HT-29 (cell line): ENCODE measurements around the gene ACTR10. TPM values are rescaled to one million over a fixed set of nuclear protein-coding genes. Genes with fewer than 3 reads are reported as not detected.

Source experiments
- DNase-seq: peaks from one replicate; pipeline ENCODE4 v3.0.0-alpha.2; 2015; ENCODE audit warnings: low spot score
- small RNA-seq: library from RNA; depleted of rRNA; stranded (forward); fragments of <200 nt; gene quantifications from one replicate; pipeline ENCODE3, GENCODE V24; 2014
- total RNA-seq: library from RNA; depleted of rRNA; stranded (reverse); fragments of >200 nt; shearing (Covaris generic); gene quantifications from 2 replicates; pipeline ENCODE4 v1.2.3, GENCODE V29; 2014; rRNA removed

Gene ACTR10
- total RNA-seq, 1 experiment from 2014 or later: 10.9 TPM

DNA sequence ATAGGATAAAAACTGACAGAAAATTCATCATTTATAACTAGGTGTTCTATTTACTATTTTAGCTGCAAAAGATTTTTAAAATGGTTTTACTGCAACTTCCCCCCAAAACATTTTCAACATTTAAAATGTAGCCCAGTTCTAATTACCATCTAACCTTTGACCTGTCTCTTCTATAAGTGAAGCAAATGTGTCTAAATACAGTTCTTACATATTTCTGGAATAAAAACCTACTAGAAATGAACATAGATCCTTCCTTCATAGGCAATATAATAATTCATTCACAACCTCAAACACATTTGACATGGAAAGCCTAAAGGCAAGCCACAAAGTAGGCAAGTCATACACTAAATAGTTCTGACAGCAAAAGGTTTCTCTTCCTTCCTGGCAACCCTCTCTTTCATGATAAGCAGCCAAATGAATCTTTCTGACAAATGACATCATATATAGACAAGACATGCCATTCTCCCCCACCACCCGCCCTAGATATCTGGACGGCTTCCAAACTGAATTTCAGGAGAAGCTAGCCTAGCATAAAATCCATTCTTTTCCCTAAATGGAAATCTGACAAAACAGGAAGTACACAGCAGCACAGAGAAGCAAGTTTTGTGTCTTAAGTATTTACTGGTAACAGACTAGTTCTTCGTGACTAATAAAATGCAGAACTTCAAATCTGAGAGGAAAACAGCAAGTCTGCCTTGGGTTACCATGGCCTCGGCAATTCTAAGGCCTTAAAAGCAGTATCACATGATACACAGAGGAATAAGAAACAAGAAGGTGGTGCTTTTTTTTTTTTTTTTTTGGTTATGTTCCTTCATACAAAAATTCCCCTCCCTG is 81.2 kb downstream of the ACTR10 start:
- peak; percentile 21 for DNase-seq

DNA sequence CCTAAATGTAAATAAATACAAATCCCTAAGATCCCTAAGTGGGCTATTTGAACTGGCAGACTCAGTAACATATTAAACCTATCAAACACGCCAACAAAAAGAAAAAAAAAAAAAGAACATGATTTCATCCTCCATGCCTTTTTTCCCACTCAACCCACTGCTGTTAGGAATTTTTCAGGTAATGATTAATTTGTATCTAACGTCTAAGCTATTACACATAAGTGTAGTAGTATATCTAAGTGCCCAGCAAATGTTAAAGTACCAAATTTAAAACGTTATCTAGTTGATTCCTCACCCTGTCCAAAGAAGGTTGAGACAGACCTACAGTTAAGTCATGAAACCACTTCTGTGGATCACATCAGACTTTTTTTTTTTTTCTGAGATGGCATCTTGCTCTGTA is 82.0 kb downstream of the ACTR10 start:
- no peak for DNase-seq

DNA sequence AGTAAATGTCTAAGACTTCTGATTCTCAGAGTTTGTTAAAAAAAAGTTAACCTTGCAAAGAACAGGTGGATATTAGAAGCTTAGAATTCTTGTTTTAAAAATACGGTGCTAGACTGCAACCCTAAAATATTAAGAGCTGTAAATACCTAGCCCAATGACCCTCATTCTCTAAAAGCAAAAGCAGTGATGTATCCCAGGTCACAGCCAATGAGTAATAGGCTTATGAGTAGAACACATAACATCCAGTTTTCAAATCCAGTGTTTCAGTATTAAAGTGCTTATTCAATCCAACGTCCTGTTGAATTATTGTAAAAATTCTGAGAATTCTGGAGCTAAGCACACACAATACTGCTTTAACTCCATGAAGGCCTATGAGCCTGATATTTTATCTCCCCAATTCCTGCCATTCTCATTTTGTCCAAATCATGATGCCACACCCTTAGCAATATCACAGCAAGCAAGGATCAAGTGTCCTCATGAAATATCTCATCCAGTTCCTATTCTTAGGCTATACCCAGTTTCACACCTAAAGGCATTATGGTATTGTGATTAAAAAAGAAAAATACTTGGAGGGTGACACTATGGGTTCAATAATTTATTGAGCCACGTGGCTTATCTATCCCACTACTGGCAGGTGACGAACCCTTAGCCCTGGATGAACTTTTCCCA is 83.1 kb downstream of the ACTR10 start:
- DNase-seq: no peak

DNA sequence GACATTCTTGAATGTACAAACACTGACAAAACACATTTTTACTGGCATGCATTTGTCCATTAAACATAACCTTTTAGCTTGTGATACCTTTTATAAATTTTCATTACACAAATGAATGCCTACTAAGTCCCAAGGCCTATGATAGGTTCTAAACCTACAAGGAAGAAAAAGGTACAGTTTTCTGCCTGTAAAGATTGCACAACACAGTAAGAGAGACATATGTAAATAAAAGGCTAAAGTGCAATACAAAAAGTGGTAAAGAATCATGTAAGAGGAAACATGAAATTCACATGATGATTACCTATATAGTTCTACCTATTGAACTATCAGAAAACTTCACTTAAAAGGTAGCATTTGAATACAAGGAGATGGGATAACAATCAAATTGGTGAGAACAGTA is 83.8 kb downstream of the ACTR10 start:
- no peak for DNase-seq

DNA sequence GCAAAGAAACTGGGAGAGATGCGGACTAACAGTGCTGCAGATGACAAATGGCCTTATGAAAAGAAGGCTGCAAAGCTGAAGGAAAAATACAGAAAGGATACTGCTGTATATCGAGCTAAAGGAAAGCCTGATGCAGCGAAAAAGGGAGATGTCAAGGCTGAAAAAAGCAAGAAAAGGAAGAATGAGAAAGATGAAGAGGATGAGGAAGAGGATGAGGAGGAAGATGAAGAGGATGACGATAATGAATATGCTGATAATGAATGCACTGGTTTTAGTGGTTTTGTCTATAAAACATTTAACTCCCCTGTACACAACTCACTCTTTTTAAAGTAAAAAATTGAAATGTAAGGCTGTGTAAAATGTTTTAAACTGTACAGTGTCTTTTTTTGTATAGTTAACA is 85.2 kb downstream of the ACTR10 start:
- DNase-seq: no peak

Small RNAs within 50 kb of the gene (small RNA-seq; reads per million reads assigned to genes)
- not detected for gene RN7SL598P

Other genes starting within 250 kb of the ACTR10 start
- gene ARMH4, start 47.9 kb upstream of the ACTR10 start, total RNA-seq: not detected in 2 replicates
- gene PSMA3, start 44.7 kb downstream of the ACTR10 start, total RNA-seq: 104 and 112 TPM in 2 replicates
- 2.9 and 4.7 TPM in 2 replicates for gene ARID4A, start 98.4 kb downstream of the ACTR10 start, total RNA-seq
- not detected in 2 replicates for gene TOMM20L, start 195.8 kb downstream of the ACTR10 start, total RNA-seq
- gene TIMM9, start 227.4 kb downstream of the ACTR10 start, total RNA-seq: 9.5 and 11.8 TPM in 2 replicates
- gene KIAA0586, start 227.6 kb downstream of the ACTR10 start, total RNA-seq: 5.0 TPM in 2 replicates